Measurements from ENCODE around the gene SLC10A7.

SLC10A7 gene

DNA sequence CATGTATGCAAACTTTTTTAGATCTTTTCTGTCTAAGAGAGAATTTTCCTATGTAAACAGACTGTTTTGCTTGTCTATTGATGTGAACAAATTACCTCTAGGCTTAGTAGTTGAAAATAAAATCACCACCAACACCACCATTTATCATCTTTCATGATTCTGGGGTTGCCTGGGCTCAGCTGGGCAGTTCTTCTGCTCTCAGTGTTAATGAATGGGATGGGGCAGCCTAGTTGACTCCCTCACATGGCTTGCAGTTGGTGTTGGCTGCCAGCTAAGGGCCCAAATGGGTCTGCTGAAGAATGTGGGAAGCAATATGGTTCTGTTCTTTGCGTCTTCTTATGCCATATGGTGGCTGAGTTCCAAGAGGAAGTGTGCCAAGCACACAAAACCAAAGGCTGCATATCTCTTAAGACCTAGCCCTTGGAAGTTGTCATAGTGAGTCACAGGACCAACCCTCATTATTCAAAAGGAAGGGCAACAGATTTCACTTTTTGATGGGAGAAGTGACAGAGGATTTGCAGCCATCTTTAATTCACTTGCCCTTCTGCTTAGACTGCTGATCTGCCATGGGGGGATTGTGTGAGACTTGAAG lies 289.5 kb downstream of the SLC10A7 start:
- no peak for TF ChIP-seq CSDC2 (CRISPR knock-in tag; IDR thresholded peaks at IDR 0.05)
- TF ChIP-seq, protein P1, sequence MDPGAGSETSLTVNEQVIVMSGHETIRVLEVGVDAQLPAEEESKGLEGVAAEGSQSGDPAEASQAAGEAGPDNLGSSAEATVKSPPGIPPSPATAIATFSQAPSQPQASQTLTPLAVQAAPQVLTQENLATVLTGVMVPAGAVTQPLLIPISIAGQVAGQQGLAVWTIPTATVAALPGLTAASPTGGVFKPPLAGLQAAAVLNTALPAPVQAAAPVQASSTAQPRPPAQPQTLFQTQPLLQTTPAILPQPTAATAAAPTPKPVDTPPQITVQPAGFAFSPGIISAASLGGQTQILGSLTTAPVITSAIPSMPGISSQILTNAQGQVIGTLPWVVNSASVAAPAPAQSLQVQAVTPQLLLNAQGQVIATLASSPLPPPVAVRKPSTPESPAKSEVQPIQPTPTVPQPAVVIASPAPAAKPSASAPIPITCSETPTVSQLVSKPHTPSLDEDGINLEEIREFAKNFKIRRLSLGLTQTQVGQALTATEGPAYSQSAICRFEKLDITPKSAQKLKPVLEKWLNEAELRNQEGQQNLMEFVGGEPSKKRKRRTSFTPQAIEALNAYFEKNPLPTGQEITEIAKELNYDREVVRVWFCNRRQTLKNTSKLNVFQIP (CRISPR knock-in tag; IDR thresholded peaks at IDR 0.05; ENCODE audit: borderline replicate concordance, low read depth) = no peak

DNA sequence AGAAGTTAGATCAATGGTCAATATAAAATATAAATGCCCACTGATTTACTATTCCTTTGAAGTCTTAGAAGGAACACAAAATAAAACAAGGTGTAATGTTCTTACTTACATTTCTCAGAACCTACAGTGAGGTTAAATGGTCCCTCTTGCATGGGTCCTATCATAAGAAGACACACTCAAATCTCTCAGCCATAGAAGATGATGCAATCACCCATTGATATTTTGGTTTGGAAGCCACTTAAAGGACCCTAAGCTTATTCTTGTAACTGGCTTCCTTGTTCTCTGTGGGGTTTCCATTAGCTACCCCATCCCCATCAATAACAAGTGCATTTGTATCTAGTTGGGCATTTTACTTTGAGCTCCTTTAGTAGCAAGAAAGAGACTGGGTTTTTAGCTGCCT lies 292.3 kb downstream of the SLC10A7 start:
- ATAC-seq = no peak
- TF ChIP-seq ZNF565 (CRISPR knock-in tag; conservative IDR thresholded peaks at IDR 0.05; ENCODE audit: low read depth) (no peak), TOX (CRISPR knock-in tag; IDR thresholded peaks at IDR 0.05; ENCODE audit: borderline replicate concordance) (no peak), ISL1 (CRISPR knock-in tag; IDR thresholded peaks at IDR 0.05) (no peak), CSDC2 (CRISPR knock-in tag; IDR thresholded peaks at IDR 0.05) (no peak), OSR1 (CRISPR knock-in tag; IDR thresholded peaks at IDR 0.05) (no peak), ZFP30 (CRISPR knock-in tag; IDR thresholded peaks at IDR 0.05) (no peak), ZNF70 (CRISPR knock-in tag; IDR thresholded peaks at IDR 0.05) (no peak), GLIS3 (CRISPR knock-in tag; IDR thresholded peaks at IDR 0.05) (no peak), ZFP3 (CRISPR knock-in tag; IDR thresholded peaks at IDR 0.05) (no peak), TCF4 (CRISPR knock-in tag; IDR thresholded peaks at IDR 0.05; ENCODE audit: borderline replicate concordance) (no peak)
- TF ChIP-seq, protein P2, sequence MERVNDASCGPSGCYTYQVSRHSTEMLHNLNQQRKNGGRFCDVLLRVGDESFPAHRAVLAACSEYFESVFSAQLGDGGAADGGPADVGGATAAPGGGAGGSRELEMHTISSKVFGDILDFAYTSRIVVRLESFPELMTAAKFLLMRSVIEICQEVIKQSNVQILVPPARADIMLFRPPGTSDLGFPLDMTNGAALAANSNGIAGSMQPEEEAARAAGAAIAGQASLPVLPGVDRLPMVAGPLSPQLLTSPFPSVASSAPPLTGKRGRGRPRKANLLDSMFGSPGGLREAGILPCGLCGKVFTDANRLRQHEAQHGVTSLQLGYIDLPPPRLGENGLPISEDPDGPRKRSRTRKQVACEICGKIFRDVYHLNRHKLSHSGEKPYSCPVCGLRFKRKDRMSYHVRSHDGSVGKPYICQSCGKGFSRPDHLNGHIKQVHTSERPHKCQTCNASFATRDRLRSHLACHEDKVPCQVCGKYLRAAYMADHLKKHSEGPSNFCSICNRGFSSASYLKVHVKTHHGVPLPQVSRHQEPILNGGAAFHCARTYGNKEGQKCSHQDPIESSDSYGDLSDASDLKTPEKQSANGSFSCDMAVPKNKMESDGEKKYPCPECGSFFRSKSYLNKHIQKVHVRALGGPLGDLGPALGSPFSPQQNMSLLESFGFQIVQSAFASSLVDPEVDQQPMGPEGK (CRISPR knock-in tag; IDR thresholded peaks at IDR 0.05; ENCODE audit: borderline replicate concordance) = no peak
- TF ChIP-seq, protein P3, sequence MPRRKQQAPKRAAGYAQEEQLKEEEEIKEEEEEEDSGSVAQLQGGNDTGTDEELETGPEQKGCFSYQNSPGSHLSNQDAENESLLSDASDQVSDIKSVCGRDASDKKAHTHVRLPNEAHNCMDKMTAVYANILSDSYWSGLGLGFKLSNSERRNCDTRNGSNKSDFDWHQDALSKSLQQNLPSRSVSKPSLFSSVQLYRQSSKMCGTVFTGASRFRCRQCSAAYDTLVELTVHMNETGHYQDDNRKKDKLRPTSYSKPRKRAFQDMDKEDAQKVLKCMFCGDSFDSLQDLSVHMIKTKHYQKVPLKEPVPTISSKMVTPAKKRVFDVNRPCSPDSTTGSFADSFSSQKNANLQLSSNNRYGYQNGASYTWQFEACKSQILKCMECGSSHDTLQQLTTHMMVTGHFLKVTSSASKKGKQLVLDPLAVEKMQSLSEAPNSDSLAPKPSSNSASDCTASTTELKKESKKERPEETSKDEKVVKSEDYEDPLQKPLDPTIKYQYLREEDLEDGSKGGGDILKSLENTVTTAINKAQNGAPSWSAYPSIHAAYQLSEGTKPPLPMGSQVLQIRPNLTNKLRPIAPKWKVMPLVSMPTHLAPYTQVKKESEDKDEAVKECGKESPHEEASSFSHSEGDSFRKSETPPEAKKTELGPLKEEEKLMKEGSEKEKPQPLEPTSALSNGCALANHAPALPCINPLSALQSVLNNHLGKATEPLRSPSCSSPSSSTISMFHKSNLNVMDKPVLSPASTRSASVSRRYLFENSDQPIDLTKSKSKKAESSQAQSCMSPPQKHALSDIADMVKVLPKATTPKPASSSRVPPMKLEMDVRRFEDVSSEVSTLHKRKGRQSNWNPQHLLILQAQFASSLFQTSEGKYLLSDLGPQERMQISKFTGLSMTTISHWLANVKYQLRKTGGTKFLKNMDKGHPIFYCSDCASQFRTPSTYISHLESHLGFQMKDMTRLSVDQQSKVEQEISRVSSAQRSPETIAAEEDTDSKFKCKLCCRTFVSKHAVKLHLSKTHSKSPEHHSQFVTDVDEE (CRISPR knock-in tag; IDR thresholded peaks at IDR 0.05) = no peak
- TF ChIP-seq, protein P4, sequence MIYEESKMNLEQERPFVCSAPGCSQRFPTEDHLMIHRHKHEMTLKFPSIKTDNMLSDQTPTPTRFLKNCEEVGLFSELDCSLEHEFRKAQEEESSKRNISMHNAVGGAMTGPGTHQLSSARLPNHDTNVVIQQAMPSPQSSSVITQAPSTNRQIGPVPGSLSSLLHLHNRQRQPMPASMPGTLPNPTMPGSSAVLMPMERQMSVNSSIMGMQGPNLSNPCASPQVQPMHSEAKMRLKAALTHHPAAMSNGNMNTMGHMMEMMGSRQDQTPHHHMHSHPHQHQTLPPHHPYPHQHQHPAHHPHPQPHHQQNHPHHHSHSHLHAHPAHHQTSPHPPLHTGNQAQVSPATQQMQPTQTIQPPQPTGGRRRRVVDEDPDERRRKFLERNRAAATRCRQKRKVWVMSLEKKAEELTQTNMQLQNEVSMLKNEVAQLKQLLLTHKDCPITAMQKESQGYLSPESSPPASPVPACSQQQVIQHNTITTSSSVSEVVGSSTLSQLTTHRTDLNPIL (CRISPR knock-in tag; IDR thresholded peaks at IDR 0.05; ENCODE audit: low read depth) = no peak

More for the DNA sequence above, 289.5 kb downstream of the SLC10A7 start:
- ATAC-seq = no peak

DNA sequence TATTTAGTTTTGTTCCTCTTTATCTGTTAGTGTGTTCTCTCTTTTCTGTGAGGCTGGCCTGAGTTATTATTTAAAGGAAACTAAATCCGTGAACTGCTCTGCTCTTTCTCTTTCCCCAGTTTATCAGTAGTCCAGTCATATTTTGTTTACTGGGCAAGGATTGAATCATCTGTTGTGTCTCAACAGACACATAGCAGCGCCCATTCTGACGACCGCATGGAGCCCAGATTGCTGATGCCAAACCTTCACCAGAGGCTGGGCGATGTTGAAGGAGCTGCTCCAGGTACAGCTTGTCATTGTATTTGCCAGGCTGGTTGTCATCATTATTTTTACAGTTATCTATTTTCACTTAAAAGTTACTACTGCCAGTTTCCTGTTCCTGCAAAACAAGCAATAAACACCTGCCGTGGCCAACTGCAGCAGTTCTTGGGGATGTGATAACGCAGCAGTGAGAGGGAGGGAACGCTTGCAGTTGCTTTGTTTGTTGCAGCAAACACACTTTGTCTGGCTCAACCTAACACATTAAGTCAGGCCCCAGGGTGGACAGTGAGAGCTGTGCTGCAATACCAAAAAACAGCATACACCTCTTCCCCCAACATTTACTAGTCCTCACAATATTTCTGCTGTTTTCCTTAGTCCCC lies 297.3 kb downstream of the SLC10A7 start:
- no peak for TF ChIP-seq ZFP30 (CRISPR knock-in tag; IDR thresholded peaks at IDR 0.05)
- TF ChIP-seq, protein P4 (CRISPR knock-in tag; IDR thresholded peaks at IDR 0.05; ENCODE audit: low read depth) = no peak
- TF ChIP-seq ARNTL (CRISPR knock-in tag; IDR thresholded peaks at IDR 0.05; ENCODE audit: borderline replicate concordance, low read depth) = no peak
- TF ChIP-seq OSR1 (CRISPR knock-in tag; IDR thresholded peaks at IDR 0.05) = no peak
- TF ChIP-seq TCF4 (CRISPR knock-in tag; IDR thresholded peaks at IDR 0.05; ENCODE audit: borderline replicate concordance) = no peak
- no peak for TF ChIP-seq RARB (CRISPR knock-in tag; IDR thresholded peaks at IDR 0.05)
- TF ChIP-seq ZNF565 (CRISPR knock-in tag; conservative IDR thresholded peaks at IDR 0.05; ENCODE audit: low read depth) = no peak
- TF ChIP-seq SNAI2 (CRISPR knock-in tag; IDR thresholded peaks at IDR 0.05) = no peak
- TF ChIP-seq, protein P5, sequence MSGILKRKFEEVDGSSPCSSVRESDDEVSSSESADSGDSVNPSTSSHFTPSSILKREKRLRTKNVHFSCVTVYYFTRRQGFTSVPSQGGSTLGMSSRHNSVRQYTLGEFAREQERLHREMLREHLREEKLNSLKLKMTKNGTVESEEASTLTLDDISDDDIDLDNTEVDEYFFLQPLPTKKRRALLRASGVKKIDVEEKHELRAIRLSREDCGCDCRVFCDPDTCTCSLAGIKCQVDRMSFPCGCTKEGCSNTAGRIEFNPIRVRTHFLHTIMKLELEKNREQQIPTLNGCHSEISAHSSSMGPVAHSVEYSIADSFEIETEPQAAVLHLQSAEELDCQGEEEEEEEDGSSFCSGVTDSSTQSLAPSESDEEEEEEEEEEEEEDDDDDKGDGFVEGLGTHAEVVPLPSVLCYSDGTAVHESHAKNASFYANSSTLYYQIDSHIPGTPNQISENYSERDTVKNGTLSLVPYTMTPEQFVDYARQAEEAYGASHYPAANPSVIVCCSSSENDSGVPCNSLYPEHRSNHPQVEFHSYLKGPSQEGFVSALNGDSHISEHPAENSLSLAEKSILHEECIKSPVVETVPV (CRISPR knock-in tag; IDR thresholded peaks at IDR 0.05) = no peak
- no peak for TF ChIP-seq ESRRG (CRISPR knock-in tag; IDR thresholded peaks at IDR 0.05)
- TF ChIP-seq ISL1 (CRISPR knock-in tag; IDR thresholded peaks at IDR 0.05) = no peak
- TF ChIP-seq ZNF70 (CRISPR knock-in tag; IDR thresholded peaks at IDR 0.05) = no peak
- TF ChIP-seq PPARA (CRISPR knock-in tag; IDR thresholded peaks at IDR 0.05; ENCODE audit: borderline replicate concordance) = no peak
- TF ChIP-seq CSDC2 (CRISPR knock-in tag; IDR thresholded peaks at IDR 0.05) = no peak
- no peak for ATAC-seq
